ENCODE data around the gene OGDHL.

The OGDHL gene

DNA sequence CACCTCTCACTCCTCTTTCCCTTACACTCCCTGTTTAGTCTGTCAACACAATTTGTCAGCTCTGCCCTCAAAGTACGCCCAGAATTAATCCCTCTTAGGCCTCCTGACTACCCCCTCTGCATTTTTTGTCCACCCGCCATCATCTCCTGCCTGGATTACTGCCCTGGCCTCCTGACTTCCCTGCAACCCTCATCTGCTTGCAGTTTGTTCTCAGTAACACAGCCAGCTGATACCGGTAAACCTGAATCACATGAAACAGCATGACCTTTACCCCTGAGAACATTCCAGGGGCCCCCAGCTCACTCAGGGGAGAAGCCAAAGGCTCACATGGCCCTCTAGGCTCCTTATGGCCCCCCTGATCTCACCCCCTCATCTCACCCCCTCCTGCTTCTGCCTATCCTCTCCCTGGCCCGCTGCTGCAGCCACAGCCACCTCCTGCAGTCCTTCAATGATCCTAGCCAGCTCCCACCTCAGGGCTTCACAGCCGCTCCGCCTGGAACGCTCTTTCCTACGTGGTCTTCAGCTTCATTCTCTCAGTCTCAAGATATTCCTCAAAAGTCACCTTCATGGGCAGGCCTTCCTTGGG is 73.8 kb downstream of the OGDHL start:
- DNase-seq, result no peak

GRCh38 chr10:49686651-49687050 is 75.5 kb downstream of the OGDHL start:
- DNase-seq, result no peak

Measured in NCI-H2081 treated with DMSO at 0.1 percent for 48 hours (cell line).